Measurements from ENCODE around the gene TAS2R60. TPM values are rescaled to one million over a fixed set of nuclear protein-coding genes. Genes with fewer than 3 reads are reported as not detected.

The TAS2R60 gene
- total and polyA plus RNA-seq, 2 experiments from 2014 or later = 0.37 to 4.0 TPM

- TF ChIP-seq JUNB (IDR thresholded peaks at IDR 0.05; ENCODE audit: unreplicated experiment) = no peak
- no peak for TF ChIP-seq REST (IDR thresholded peaks at IDR 0.05; ENCODE audit: unreplicated experiment)
- TF ChIP-seq ZNF114 (CRISPR knock-in tag; IDR thresholded peaks at IDR 0.05) = no peak
- TF ChIP-seq CREB1 (CRISPR knock-in tag; IDR thresholded peaks at IDR 0.05; ENCODE audit: low read depth) = no peak
- TF ChIP-seq ZNF462 (CRISPR knock-in tag; IDR thresholded peaks at IDR 0.05) = no peak
- TF ChIP-seq STAT1 (IDR thresholded peaks at IDR 0.05; ENCODE audit: unreplicated experiment) = no peak
- TF ChIP-seq ZNF331 (CRISPR knock-in tag; IDR thresholded peaks at IDR 0.05; ENCODE audit: low read depth) = no peak
- TF ChIP-seq CTCF (conservative IDR thresholded peaks at IDR 0.05; ENCODE audit: low read depth in 2 of 2) = no peak
- no peak for TF ChIP-seq EZH2 (IDR thresholded peaks at IDR 0.05; ENCODE audit: low read depth, unreplicated experiment)
- TF ChIP-seq NANOG (IDR thresholded peaks at IDR 0.05; ENCODE audit: borderline replicate concordance) = no peak
- TF ChIP-seq EZH2phosphoT487 (IDR thresholded peaks at IDR 0.05; ENCODE audit: unreplicated experiment) = no peak
- no peak for TF ChIP-seq ETS1 (IDR thresholded peaks at IDR 0.05)
- no peak for TF ChIP-seq POLR2AphosphoS5 (IDR thresholded peaks at IDR 0.05; ENCODE audit: low read depth)
- Mint-ChIP-seq H3K4me1 (no peaks in the 10 kb centered on the region), H3K27ac (no peak overlapping the region), H3K9me3 (peaks cover 18% of the 10 kb centered on the region), H3K27me3 (ENCODE audit: insufficient read depth, low read depth, poor library complexity) (peaks cover 5% of the 10 kb centered on the region), H3K4me3 (no peak overlapping the region), H3K36me3 (ENCODE audit: low read depth) (peaks cover 26% of the 10 kb centered on the region)
- no peaks in the 10 kb centered on the region for H3F3A ChIP-seq (replicated peaks; ENCODE audit: low read depth)
- no peaks in the 10 kb centered on the region for H3K79me2 ChIP-seq (replicated peaks; ENCODE audit: insufficient read depth)
- H3K27ac ChIP-seq (ENCODE audit: low read depth) = no peak overlapping the region
- no peaks in the 10 kb centered on the region for H3K36me3 ChIP-seq (ENCODE audit: insufficient read depth)
- no peak overlapping the region for H3K4me3 ChIP-seq
- no peaks in the 10 kb centered on the region for H3K9me2 ChIP-seq (ENCODE audit: insufficient read depth)
- H4K20me1 ChIP-seq (replicated peaks; ENCODE audit: insufficient read depth) = no peaks in the 10 kb centered on the region
- ATAC-seq (no peak), DNase-seq (ENCODE audit: low spot score) (no peak)
- H2AFZ ChIP-seq = no peak overlapping the region
- no peak overlapping the region for H3K4me2 ChIP-seq
- H3K4me1 ChIP-seq (ENCODE audit: insufficient read depth) = no peaks in the 10 kb centered on the region
- no peaks in the 10 kb centered on the region for H3K27me3 ChIP-seq (ENCODE audit: insufficient read depth)
These were observed 16.6 kb upstream of the TAS2R60 start for GRCh38 chr7:143426479-143427142.
